ENCODE data around the gene P2RY12.

DNA sequence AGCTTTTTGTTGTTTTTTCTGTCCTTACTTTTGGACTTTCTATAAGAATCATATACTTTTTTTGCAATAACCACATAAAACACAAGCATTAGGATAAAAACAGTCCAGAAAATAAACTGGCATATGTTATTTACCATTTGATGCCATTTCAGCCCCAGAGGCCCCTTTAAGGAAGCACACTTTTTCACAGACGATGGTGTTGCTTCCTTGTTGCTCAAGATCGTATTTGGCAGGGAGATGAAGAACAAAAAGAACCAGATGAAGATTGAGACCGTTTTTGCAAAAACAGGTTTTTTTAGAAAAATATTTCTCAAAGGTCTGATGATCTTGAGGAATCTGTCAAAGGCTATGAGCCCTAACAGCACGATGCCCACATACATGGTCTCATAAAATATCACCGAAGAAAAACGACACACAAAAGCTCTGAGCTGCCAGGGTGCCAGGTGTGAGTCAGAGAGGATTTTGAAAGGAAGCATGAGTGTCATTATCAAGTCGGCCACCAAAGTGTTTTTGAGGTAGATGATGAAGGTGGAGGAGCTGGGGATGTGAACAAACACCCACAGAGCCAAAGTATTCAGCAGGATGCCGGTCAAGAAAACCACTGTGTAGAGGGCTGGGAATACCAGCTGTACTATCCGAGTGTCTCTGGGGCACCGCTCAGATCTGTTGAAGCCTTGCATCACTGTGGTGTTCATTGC is 56.1 kb downstream of the P2RY12 start:
- TF ChIP-seq, protein P1, sequence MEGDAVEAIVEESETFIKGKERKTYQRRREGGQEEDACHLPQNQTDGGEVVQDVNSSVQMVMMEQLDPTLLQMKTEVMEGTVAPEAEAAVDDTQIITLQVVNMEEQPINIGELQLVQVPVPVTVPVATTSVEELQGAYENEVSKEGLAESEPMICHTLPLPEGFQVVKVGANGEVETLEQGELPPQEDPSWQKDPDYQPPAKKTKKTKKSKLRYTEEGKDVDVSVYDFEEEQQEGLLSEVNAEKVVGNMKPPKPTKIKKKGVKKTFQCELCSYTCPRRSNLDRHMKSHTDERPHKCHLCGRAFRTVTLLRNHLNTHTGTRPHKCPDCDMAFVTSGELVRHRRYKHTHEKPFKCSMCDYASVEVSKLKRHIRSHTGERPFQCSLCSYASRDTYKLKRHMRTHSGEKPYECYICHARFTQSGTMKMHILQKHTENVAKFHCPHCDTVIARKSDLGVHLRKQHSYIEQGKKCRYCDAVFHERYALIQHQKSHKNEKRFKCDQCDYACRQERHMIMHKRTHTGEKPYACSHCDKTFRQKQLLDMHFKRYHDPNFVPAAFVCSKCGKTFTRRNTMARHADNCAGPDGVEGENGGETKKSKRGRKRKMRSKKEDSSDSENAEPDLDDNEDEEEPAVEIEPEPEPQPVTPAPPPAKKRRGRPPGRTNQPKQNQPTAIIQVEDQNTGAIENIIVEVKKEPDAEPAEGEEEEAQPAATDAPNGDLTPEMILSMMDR (conservative IDR thresholded peaks at IDR 0.05; ENCODE audit: low read length), result no peak
- TF ChIP-seq EZH2phosphoT487 (IDR thresholded peaks at IDR 0.05; ENCODE audit: borderline replicate concordance), result no peak
